Body of pancreas (tissue), 4 donors: ENCODE measurements around the gene BRAT1. TPM values are rescaled to one million over a fixed set of nuclear protein-coding genes. Genes with fewer than 3 reads are reported as not detected.

Source experiments
- ATAC-seq: fragments of 150-250 bp; one replicate; pipeline ENCODE4 v1.9.1; 2016
- DNase-seq, 4 donors: peaks; one replicate each; pipeline ENCODE4 v3.0.0-alpha.2; 2019
- H3K27ac ChIP-seq, 4 donors: fragments of 200-600 bp; sonication (generic); 1 replicate in 3 of 4; 2 replicates in 1 of 4; pipeline versions ENCODE4 v1.5.1 to v1.6.1; 2016 to 2019; ENCODE audit warnings: mild to moderate bottlenecking in 1 of 4, mixed read lengths in 1 of 4, moderate library complexity in 1 of 4
- H3K27me3 ChIP-seq, 2 donors: fragments of 200-600 bp; sonication (generic); one replicate each; pipeline ENCODE4 v1.6.0; 2016; ENCODE audit warnings: mild to moderate bottlenecking in 1 of 2
- H3K36me3 ChIP-seq, 2 donors: fragments of 200-600 bp; sonication (generic); replicated peaks in 1 of 2; 2 replicates each; pipeline ENCODE4 v1.5.1; 2016; ENCODE audit warnings: low read depth in 2 of 2; ENCODE audit not compliant: insufficient read depth in 1 of 2
- H3K4me1 ChIP-seq: fragments of 200-600 bp; sonication (generic); one replicate; pipeline ENCODE4 v1.6.0; 2016
- H3K4me3 ChIP-seq, 2 donors: fragments of 200-600 bp; sonication (generic); 1 replicate in 1 of 2; 2 replicates in 1 of 2; pipeline ENCODE4 v1.5.1; 2016 to 2019
- H3K9me3 ChIP-seq, 3 donors: fragments of 200-600 bp; sonication (generic); 1 replicate in 2 of 3; 2 replicates in 1 of 3; pipeline ENCODE4 v1.5.1; 2016
- POLR2A ChIP-seq, 3 donors: fragments of 450-650 bp; IDR thresholded peaks; one replicate each; pipeline ENCODE4 v1.6.1; 2016; ENCODE audit warnings: antibody characterized with exemption in 3 of 3, mild to moderate bottlenecking in 2 of 3
- WGBS, 2 donors: methylation state at CpG; one replicate each; pipeline ENCODE4 v1.1.5; 2017; 5-methylcytosine and 5-hydroxymethylcytosine counted together
- intact Hi-C: fragments of 100-400 bp; cut with DNase I; formaldehyde crosslinking; loops from one replicate; pipeline ENCODE4 v1.15.1; 2023
- total RNA-seq, 2 donors: library from RNA; depleted of rRNA; stranded (reverse); fragments of >200 nt; gene quantifications; one replicate each; pipeline ENCODE4 v1.1.0, GENCODE V29; 2016
- TF ChIP-seq, protein P1 (sequence below), 7 experiments: fragments of 450-650 bp in 4 of 7; fragments of 200-600 bp in 3 of 7; sonication (generic) in 3 of 7; IDR thresholded peaks; one replicate each; pipeline ENCODE4 v1.5.1; 2016 to 2019; ENCODE audit warnings: antibody characterized with exemption in 7 of 7

Gene BRAT1
- total RNA-seq, 2 donors from 2014 or later: 36.6 to 46.8 TPM

DNA sequence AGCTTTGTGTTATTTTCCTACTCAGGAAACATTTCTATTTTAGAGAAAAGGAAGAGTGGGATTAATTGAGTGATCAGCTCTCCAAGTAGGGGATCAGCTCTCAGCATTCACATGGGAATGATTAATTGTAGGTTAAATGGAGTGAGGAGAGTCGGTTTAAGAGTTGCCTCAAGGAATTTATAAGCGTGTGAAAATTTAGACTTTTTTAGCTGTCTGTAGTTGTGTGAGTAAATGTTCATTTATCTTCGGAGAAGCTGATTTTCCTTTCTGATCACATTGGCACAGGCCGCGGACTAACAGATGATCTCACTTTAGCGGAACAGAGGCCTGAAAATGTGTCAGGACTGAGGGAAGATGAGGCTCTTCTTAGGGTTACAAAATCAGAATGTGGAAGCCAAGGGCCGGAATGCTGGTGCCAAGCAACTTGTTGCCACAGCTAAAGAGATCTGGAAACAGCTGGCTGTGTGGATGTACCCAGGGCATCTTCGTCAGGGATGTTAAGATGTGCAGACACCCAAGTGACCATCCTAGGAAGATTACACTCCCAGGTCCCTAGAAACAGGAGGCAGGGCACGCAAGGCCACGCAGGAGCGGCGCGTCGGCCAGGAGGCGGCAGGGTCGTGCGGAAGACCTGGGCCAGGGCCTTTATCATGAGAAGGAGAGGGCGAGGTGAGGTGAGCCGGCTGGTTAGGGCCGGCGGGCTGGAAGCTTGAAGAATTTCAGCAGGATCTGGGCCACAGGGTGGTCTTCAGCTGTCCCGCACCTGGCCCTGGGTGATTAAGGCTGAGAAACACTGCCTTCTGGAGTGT is 41.3 kb upstream of the BRAT1 start:
- no peak for DNase-seq
- Histone ChIP-seq H3K27me3 (no peaks in the 10 kb centered on the region), H3K9me3 (no peaks in the 10 kb centered on the region), H3K27ac (no peak overlapping the region), H3K4me1 (no peaks in the 10 kb centered on the region), H3K36me3 (peaks cover 10 to 20% of the 10 kb centered on the region in 2 donors), H3K4me3 (no peak overlapping the region)
- ATAC-seq: no peak
- intact Hi-C loops: no loop called here
- no peak for TF ChIP-seq POLR2A (IDR thresholded peaks at IDR 0.05)
- TF ChIP-seq, protein P1, sequence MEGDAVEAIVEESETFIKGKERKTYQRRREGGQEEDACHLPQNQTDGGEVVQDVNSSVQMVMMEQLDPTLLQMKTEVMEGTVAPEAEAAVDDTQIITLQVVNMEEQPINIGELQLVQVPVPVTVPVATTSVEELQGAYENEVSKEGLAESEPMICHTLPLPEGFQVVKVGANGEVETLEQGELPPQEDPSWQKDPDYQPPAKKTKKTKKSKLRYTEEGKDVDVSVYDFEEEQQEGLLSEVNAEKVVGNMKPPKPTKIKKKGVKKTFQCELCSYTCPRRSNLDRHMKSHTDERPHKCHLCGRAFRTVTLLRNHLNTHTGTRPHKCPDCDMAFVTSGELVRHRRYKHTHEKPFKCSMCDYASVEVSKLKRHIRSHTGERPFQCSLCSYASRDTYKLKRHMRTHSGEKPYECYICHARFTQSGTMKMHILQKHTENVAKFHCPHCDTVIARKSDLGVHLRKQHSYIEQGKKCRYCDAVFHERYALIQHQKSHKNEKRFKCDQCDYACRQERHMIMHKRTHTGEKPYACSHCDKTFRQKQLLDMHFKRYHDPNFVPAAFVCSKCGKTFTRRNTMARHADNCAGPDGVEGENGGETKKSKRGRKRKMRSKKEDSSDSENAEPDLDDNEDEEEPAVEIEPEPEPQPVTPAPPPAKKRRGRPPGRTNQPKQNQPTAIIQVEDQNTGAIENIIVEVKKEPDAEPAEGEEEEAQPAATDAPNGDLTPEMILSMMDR (IDR thresholded peaks at IDR 0.05): no peak
- 89 to 95% methylated on average over 20 to 22 of the region's 22 CpGs for WGBS, 2 donors

DNA sequence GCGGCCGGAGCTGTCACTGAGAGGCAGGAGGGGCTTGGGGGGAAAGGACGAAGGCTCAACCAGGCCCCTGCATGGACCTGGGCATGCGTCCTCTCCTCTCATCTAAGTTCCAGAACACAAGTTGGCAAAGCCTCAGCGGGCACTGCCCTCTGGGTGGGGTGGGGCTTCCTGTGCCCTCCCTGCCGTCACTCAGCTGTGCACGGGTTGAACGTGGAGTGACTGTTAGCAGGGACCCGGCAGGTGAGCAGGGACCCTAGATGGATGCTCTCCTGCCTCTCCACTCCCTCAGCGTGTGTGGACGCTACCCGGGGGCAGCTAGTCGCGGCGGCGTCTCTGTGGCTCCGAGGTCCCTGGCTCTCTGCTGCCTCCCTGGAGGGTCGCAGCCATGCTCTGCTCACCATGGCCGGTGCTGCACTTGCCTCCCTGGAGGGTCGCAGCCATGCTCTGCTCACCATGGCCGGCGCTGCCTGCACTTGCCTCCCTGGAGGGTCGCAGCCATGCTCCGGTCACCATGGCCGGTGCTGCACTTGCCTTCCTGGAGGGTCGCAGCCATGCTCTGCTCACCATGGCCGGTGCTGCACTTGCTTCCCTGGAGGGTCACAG is 40.0 kb upstream of the BRAT1 start:
- no peaks in the 10 kb centered on the region for H3K27me3 ChIP-seq
- intact Hi-C loops: no loop called here
- no peak for DNase-seq
- H3K36me3 ChIP-seq: peaks cover 10 to 20% of the 10 kb centered on the region in 2 donors
- 89 to 91% methylated on average over 4 to 25 of the region's 27 CpGs for WGBS, 2 donors
- H3K4me1 ChIP-seq: no peaks in the 10 kb centered on the region
- TF ChIP-seq, protein P1 (IDR thresholded peaks at IDR 0.05): no peak
- TF ChIP-seq POLR2A (IDR thresholded peaks at IDR 0.05): no peak
- H3K9me3 ChIP-seq: no peaks in the 10 kb centered on the region
- ATAC-seq: no peak
- H3K4me3 ChIP-seq: no peak overlapping the region
- H3K27ac ChIP-seq: no peak overlapping the region

DNA sequence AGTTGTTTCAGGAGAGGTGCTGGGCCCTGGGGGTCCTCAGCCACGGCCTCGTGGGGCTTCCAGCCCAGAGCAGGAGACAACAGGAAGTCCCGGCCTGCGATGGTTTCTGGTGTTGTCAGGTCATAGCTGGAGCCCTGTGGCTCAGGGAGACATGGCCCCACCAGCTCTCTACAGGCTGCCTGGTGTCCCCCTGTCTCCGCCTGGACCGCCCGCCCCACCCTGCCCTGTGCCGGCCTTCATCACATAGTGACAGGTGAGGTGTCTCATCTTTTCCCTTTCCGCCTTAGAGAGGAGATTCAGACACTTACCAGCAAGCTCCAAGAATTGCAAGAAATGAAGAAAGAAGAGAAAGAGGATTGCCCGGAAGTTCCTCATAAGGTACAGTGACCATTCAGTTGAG is 39.3 kb upstream of the BRAT1 start:
- WGBS, 2 donors: 92 to 95% methylated on average over 10 of the region's 10 CpGs
- Histone ChIP-seq H3K36me3 (peaks cover 10 to 24% of the 10 kb centered on the region in 2 donors), H3K4me3 (no peak overlapping the region), H3K27me3 (no peaks in the 10 kb centered on the region), H3K9me3 (no peaks in the 10 kb centered on the region), H3K4me1 (no peaks in the 10 kb centered on the region), H3K27ac (no peak overlapping the region)
- no peak for DNase-seq
- ATAC-seq: no peak
- intact Hi-C loops: no loop called here
- TF ChIP-seq, protein P1 (IDR thresholded peaks at IDR 0.05): no peak
- no peak for TF ChIP-seq POLR2A (IDR thresholded peaks at IDR 0.05)

DNA sequence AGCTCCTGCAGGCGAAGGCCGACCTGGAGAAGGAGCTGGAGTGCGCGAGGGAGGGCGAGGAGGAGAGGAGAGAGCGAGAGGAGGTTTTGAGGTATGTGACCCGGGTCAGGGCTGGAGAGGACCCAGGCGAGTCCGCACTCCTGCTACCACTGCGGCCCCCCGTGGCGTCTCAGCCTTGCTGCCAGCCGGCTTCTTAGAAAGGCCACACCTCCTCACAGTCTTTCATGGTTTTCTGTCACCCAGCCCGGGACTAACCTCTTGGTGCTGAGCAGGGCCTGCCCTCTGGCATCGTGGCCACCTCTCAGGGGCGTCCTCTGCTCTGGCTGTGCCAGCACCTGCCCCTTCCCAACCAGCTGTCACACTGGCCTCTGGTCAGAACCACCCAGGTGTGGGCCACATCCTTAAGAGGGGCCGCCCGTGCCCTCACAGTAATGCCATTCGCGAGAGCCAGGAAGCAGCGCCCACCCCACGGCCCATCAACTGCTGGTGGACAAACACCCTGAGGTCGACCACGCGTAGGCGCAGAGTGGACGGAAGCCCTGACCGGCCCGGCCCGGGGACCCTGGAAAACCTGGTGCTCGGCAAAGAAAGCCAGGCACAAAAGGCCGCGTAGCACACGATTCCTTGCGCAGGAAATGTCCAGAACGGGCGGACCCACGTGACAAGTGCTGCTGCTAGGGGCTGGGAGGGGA is 37.9 kb upstream of the BRAT1 start:
- no peaks in the 10 kb centered on the region for H3K27me3 ChIP-seq
- intact Hi-C loops: no loop called here
- ATAC-seq: no peak
- WGBS, 2 donors: 94 to 95% methylated on average over 34 to 38 of the region's 38 CpGs
- no peak for TF ChIP-seq POLR2A (IDR thresholded peaks at IDR 0.05)
- TF ChIP-seq, protein P1 (IDR thresholded peaks at IDR 0.05): no peak
- DNase-seq: no peak
- H3K9me3 ChIP-seq: no peaks in the 10 kb centered on the region
- H3K4me3 ChIP-seq: no peak overlapping the region
- H3K36me3 ChIP-seq: peaks cover 10 to 18% of the 10 kb centered on the region in 2 donors
- no peaks in the 10 kb centered on the region for H3K4me1 ChIP-seq
- no peak overlapping the region for H3K27ac ChIP-seq
